Measurements from ENCODE around the gene CADPS2. TPM values are rescaled to one million over a fixed set of nuclear protein-coding genes. Genes with fewer than 3 reads are reported as not detected.

CADPS2 gene
- total and polyA plus RNA-seq, 2 of the 4 experiments (the other 2 are of a cell fraction) = 0.10 to 0.54 TPM

DNA sequence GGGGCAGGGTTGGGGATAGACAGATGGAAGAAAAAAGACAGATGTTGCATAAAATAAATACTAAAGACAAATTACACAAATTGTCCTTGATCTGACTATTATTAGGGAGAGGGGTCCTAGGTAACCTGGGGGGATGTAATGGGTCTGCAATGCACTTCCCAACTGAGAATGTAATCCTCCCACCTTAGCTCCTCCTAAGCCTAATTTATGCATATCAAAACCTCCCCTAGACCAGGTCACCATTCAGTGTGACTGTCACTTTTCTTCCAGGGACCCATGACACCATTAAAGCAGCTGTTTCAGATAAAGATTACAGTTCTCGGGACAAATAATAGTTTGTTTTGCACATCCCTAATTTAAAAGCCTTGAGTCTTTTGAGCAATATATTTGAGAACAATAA, 447.8 kb downstream of the CADPS2 start:
- H2AK9ac ChIP-seq (replicated peaks; ENCODE audit: low read depth, low read length, poor library complexity) = no peak overlapping the region
- no peak overlapping the region for H2BK20ac ChIP-seq (ENCODE audit: low read depth, low read length)
- no peak overlapping the region for H3K4ac ChIP-seq (ENCODE audit: low read depth, low read length)
- in situ Hi-C loops (cut with MboI; ENCODE audit: low sequenced_read_pairs) (no loop called here), dilution Hi-C loops (cut with HindIII; ENCODE audit: low sequenced_read_pairs, unreplicated experiment) (no loop called here), intact Hi-C loops (cut with micrococcal nuclease) (no loop called here)
- no TSS peak for BruUV-seq (replicated peaks)
- H2AK5ac ChIP-seq (ENCODE audit: low read depth, low read length) = no peak overlapping the region
- no peak for ATAC-seq (ENCODE audit: low read depth)
- H3K4me1 ChIP-seq (ENCODE audit: control insufficient read depth, insufficient read depth, low read length) = no peaks in the 10 kb centered on the region
- H3K4me3 ChIP-seq (ENCODE audit: insufficient read depth, low read depth, low read length) = no peak overlapping the region
- no peak overlapping the region for H4K8ac ChIP-seq (ENCODE audit: low read depth in 2 of 2, low read length in 2 of 2)
- no peak overlapping the region for H3K4me2 ChIP-seq (ENCODE audit: low read depth, low read length)
- POLR2A ChIA-PET (ENCODE audit: unreplicated experiment) = no interaction called here
- H3K56ac ChIP-seq (ENCODE audit: extremely low read depth, insufficient read depth, low read length) = no peak overlapping the region
- H3K27me3 ChIP-seq (ENCODE audit: control insufficient read depth, insufficient read depth, low read length) = no peaks in the 10 kb centered on the region
- TF ChIP-seq MXI1 (IDR thresholded peaks at IDR 0.05; ENCODE audit: borderline replicate concordance, low read depth, low read length) (no peak), MAFK (IDR thresholded peaks at IDR 0.05; ENCODE audit: low read depth, low read length) (no peak)
- no peak overlapping the region for H4K91ac ChIP-seq (ENCODE audit: insufficient read depth, low read depth, low read length)
- H4K20me1 ChIP-seq (ENCODE audit: insufficient read depth, low read length) = no peaks in the 10 kb centered on the region
- H2AFZ ChIP-seq (replicated peaks; ENCODE audit: low read length, poor library complexity) = no peak overlapping the region
- no peak overlapping the region for H4K5ac ChIP-seq (ENCODE audit: low read depth, low read length)
- H3K79me1 ChIP-seq (ENCODE audit: low read depth in 1 of 2, low read length in 2 of 2) = no peaks in the 10 kb centered on the region
- DNase-seq = no peak
- no peak overlapping the region for H2BK5ac ChIP-seq (ENCODE audit: low read depth, low read length, poor library complexity, severe bottlenecking)
- no peak overlapping the region for H2BK15ac ChIP-seq (ENCODE audit: low read depth, low read length)
- H3K23ac ChIP-seq (ENCODE audit: low read depth, low read length) = no peak overlapping the region
- CTCF ChIA-PET = no interaction called here
- H3K9ac ChIP-seq (ENCODE audit: low read depth, low read length) = no peak overlapping the region
- no peak overlapping the region for H3K27ac ChIP-seq (ENCODE audit: insufficient read depth, low read length)
- no peak overlapping the region for H3K18ac ChIP-seq (ENCODE audit: low read depth, low read length)
- no peaks in the 10 kb centered on the region for H3K9me1 ChIP-seq (ENCODE audit: insufficient read depth, low read length)
- H2BK120ac ChIP-seq (ENCODE audit: low read depth, low read length) = no peak overlapping the region
- H3K36me3 ChIP-seq (ENCODE audit: control insufficient read depth, insufficient read depth, low read length) = no peaks in the 10 kb centered on the region
- no CpG with 5 or more reads among the region's 1 CpG for WGBS, 2 experiments (ENCODE audit: extremely low coverage in 2 of 2, insufficient read length in 1 of 2)
- H3K14ac ChIP-seq (replicated peaks; ENCODE audit: low read depth, low read length) = no peak overlapping the region
- no peaks in the 10 kb centered on the region for H3K9me3 ChIP-seq (ENCODE audit: control insufficient read depth, insufficient read depth, low read length)
